ENCODE results near the gene DMWD.

Gene DMWD

GRCh38 chr19:45786533-45786894 is 6.1 kb downstream of the DMWD start:
- no peak for TF ChIP-seq CTCF (IDR thresholded peaks at IDR 0.05; ENCODE audit: insufficient read depth, low read length, missing control alignments)
- ChIA-PET POLR2A (no interaction called here), CTCF (interaction anchor here (1.0 kb wide), 1 partner anchor 13 kb away, joined by 3 read pairs; no protein-coding TSS in a partner anchor)
- no peak overlapping the region for H3K4me3 ChIP-seq (ENCODE audit: low read depth, low read length)
- no peak for DNase-seq (ENCODE audit: low read depth, low spot score)

- TF ChIP-seq CTCF (IDR thresholded peaks at IDR 0.05; ENCODE audit: insufficient read depth, low read length, missing control alignments): no peak
- ChIA-PET CTCF (no interaction called here), POLR2A (no interaction called here)
- DNase-seq (ENCODE audit: low read depth, low spot score): no peak
- no peak overlapping the region for H3K4me3 ChIP-seq (ENCODE audit: low read depth, low read length)
Observed at GRCh38 chr19:45785781-45786532, 6.7 kb downstream of the DMWD start.

GRCh38 chr19:45785097-45785496 is 7.5 kb downstream of the DMWD start:
- DNase-seq (ENCODE audit: low read depth, low spot score): no peak
- ChIA-PET POLR2A (no interaction called here), CTCF (interaction anchor here (1.5 to 4.2 kb wide), 3 partner anchors 15 to 31 kb away, joined by 5 to 38 read pairs (median 6); partner anchors contain the start of gene SIX5)
- no peak overlapping the region for H3K4me3 ChIP-seq (ENCODE audit: low read depth, low read length)
- TF ChIP-seq CTCF (IDR thresholded peaks at IDR 0.05; ENCODE audit: insufficient read depth, low read length, missing control alignments): no peak

GRCh38 chr19:45784096-45784495 is 8.5 kb downstream of the DMWD start:
- CTCF ChIA-PET: interaction anchor here (1.1 to 4.2 kb wide), 4 partner anchors 9 to 32 kb away, joined by 3 to 38 read pairs (median 6); partner anchors contain the start of genes DMWD and SIX5
- POLR2A ChIA-PET: interaction anchor here (2.5 kb wide), 1 partner anchor 10 kb away, joined by 11 read pairs; no protein-coding TSS in a partner anchor
- DNase-seq (ENCODE audit: low read depth, low spot score): no peak
- no peak overlapping the region for H3K4me3 ChIP-seq (ENCODE audit: low read depth, low read length)
- TF ChIP-seq CTCF (IDR thresholded peaks at IDR 0.05; ENCODE audit: insufficient read depth, low read length, missing control alignments): no peak

- ChIA-PET POLR2A (interaction anchor here (0.6 to 3.4 kb wide), 10 partner anchors 8 to 102 kb away, joined by 3 to 65 read pairs (median 5); partner anchors contain the start of genes DMWD, IRF2BP1 and SIX5), CTCF (interaction anchor here (0.6 to 4.2 kb wide), 13 partner anchors 8 to 294 kb away, joined by 3 to 46 read pairs (median 4); partner anchors contain the start of genes DMWD and SIX5)
- peak; percentile 14 for TF ChIP-seq CTCF (IDR thresholded peaks at IDR 0.05; ENCODE audit: insufficient read depth, low read length, missing control alignments)
- peak; percentile 31 for DNase-seq (ENCODE audit: low read depth, low spot score)
- peak overlapping the region; percentile 61 for H3K4me3 ChIP-seq (ENCODE audit: low read depth, low read length)
Observed at GRCh38 chr19:45782820-45783785, 9.5 kb downstream of the DMWD start.

Data from AG04449 (cell line).